ENCODE results near the gene KLHL29. TPM values are rescaled to one million over a fixed set of nuclear protein-coding genes. Genes with fewer than 3 reads are reported as not detected.

The KLHL29 gene
- total RNA-seq, 2 experiments from 2014 or later = 0.23 to 0.66 TPM

- BruUV-seq (replicated peaks) = no TSS peak
- H3K4me2 ChIP-seq (ENCODE audit: low read length) = no peak overlapping the region
- no peaks in the 10 kb centered on the region for H3K36me3 ChIP-seq (ENCODE audit: insufficient read depth, low read length)
- no peaks in the 10 kb centered on the region for H3K79me2 ChIP-seq (ENCODE audit: insufficient read depth, low read depth, low read length)
- ChIA-PET POLR2A (no interaction called here), CTCF (ENCODE audit: unreplicated experiment) (no interaction called here)
- no peak overlapping the region for H3K4me3 ChIP-seq (ENCODE audit: low read depth, low read length, poor library complexity, severe bottlenecking)
- intact Hi-C loops (cut with micrococcal nuclease; ENCODE audit: unreplicated experiment) = no loop called here
- no peak overlapping the region for H2AFZ ChIP-seq (ENCODE audit: low read length)
- DNase-seq (ENCODE audit: low spot score) = no peak
- no peaks in the 10 kb centered on the region for H3K9me2 ChIP-seq (ENCODE audit: insufficient read depth, low read length)
- 0 out of 2 replicates have a peak, but pooled peaks cover 9% of the 10 kb centered on the region for H3K9me3 ChIP-seq (ENCODE audit: low read length)
- H4K20me1 ChIP-seq (ENCODE audit: insufficient read depth, low read length) = no peaks in the 10 kb centered on the region
- H3K27ac ChIP-seq (ENCODE audit: low read depth, low read length, poor library complexity, severe bottlenecking) = no peak overlapping the region
- no peaks in the 10 kb centered on the region for H3K4me1 ChIP-seq (ENCODE audit: insufficient read depth, low read length, poor library complexity, severe bottlenecking)
- TF ChIP-seq CTCF (conservative IDR thresholded peaks at IDR 0.05; ENCODE audit: low read length) (no peak), EZH2phosphoT487 (IDR thresholded peaks at IDR 0.05; ENCODE audit: borderline replicate concordance, low read depth, low read length) (no peak)
These were observed 236.6 kb downstream of the KLHL29 start for GRCh38 chr2:23621616-23622015.

- Histone ChIP-seq H3K9me3 (ENCODE audit: low read length) (0 out of 2 replicates have a peak, but pooled peaks cover 9% of the 10 kb centered on the region), H3K36me3 (ENCODE audit: insufficient read depth, low read length) (no peaks in the 10 kb centered on the region), H3K4me3 (ENCODE audit: low read depth, low read length, poor library complexity, severe bottlenecking) (no peak overlapping the region), H3K79me2 (ENCODE audit: insufficient read depth, low read depth, low read length) (no peaks in the 10 kb centered on the region), H3K9me2 (ENCODE audit: insufficient read depth, low read length) (no peaks in the 10 kb centered on the region), H3K4me2 (ENCODE audit: low read length) (no peak overlapping the region), H2AFZ (ENCODE audit: low read length) (no peak overlapping the region), H3K27ac (ENCODE audit: low read depth, low read length, poor library complexity, severe bottlenecking) (no peak overlapping the region), H3K4me1 (ENCODE audit: insufficient read depth, low read length, poor library complexity, severe bottlenecking) (no peaks in the 10 kb centered on the region), H4K20me1 (ENCODE audit: insufficient read depth, low read length) (no peaks in the 10 kb centered on the region)
- CTCF ChIA-PET (ENCODE audit: unreplicated experiment) = no interaction called here
- TF ChIP-seq CTCF (conservative IDR thresholded peaks at IDR 0.05; ENCODE audit: low read length) = no peak
- TF ChIP-seq EZH2phosphoT487 (IDR thresholded peaks at IDR 0.05; ENCODE audit: borderline replicate concordance, low read depth, low read length) = no peak
- no TSS peak for BruUV-seq (replicated peaks)
- DNase-seq (ENCODE audit: low spot score) = no peak
- POLR2A ChIA-PET = no interaction called here
- intact Hi-C loops (cut with micrococcal nuclease; ENCODE audit: unreplicated experiment) = no loop called here
These were observed 237.5 kb downstream of the KLHL29 start for GRCh38 chr2:23622466-23622865.

GRCh38 chr2:23622966-23623675, 238.1 kb downstream of the KLHL29 start:
- Histone ChIP-seq H3K4me2 (ENCODE audit: low read length) (no peak overlapping the region), H3K27ac (ENCODE audit: low read depth, low read length, poor library complexity, severe bottlenecking) (no peak overlapping the region), H3K4me3 (ENCODE audit: low read depth, low read length, poor library complexity, severe bottlenecking) (no peak overlapping the region), H2AFZ (ENCODE audit: low read length) (no peak overlapping the region), H3K9me2 (ENCODE audit: insufficient read depth, low read length) (no peaks in the 10 kb centered on the region), H3K4me1 (ENCODE audit: insufficient read depth, low read length, poor library complexity, severe bottlenecking) (no peaks in the 10 kb centered on the region), H4K20me1 (ENCODE audit: insufficient read depth, low read length) (no peaks in the 10 kb centered on the region), H3K36me3 (ENCODE audit: insufficient read depth, low read length) (no peaks in the 10 kb centered on the region), H3K9me3 (ENCODE audit: low read length) (0 out of 2 replicates have a peak, but pooled peaks cover 9% of the 10 kb centered on the region), H3K79me2 (ENCODE audit: insufficient read depth, low read depth, low read length) (no peaks in the 10 kb centered on the region)
- POLR2A ChIA-PET = no interaction called here
- DNase-seq (ENCODE audit: low spot score) = no peak
- TF ChIP-seq EZH2phosphoT487 (IDR thresholded peaks at IDR 0.05; ENCODE audit: borderline replicate concordance, low read depth, low read length) = no peak
- TF ChIP-seq CTCF (conservative IDR thresholded peaks at IDR 0.05; ENCODE audit: low read length) = no peak
- intact Hi-C loops (cut with micrococcal nuclease; ENCODE audit: unreplicated experiment) = no loop called here
- BruUV-seq (replicated peaks) = no TSS peak
- CTCF ChIA-PET (ENCODE audit: unreplicated experiment) = interaction anchor here (0.6 to 1.5 kb wide), 2 partner anchors 13 to 49 kb away, joined by 3 to 4 read pairs; no protein-coding TSS in a partner anchor

Data from OCI-LY7 (cell line).